HEK293T (cell line): ENCODE results near the gene PIEZO1.

Experiments
- BHLHE40 ChIP-seq: fragments of 450-650 bp; IDR thresholded peaks from 2 replicates; pipeline ENCODE4 v1.6.1; 2016; ENCODE audit warnings: mild to moderate bottlenecking, moderate library complexity, borderline replicate concordance
- CTBP1 ChIP-seq: fragments of 450-650 bp; IDR thresholded peaks from 2 replicates; pipeline ENCODE4 v1.6.1; 2016; ENCODE audit warnings: borderline replicate concordance
- ELF4 ChIP-seq: fragments of 450-650 bp; IDR thresholded peaks from 2 replicates; pipeline ENCODE4 v1.6.1; 2017; ENCODE audit warnings: antibody characterized with exemption
- FOXA1 ChIP-seq: fragments of 450-650 bp; IDR thresholded peaks from 2 replicates; pipeline ENCODE4 v1.6.1; 2016; ENCODE audit warnings: mild to moderate bottlenecking
- FOXM1 ChIP-seq: fragments of 450-650 bp; IDR thresholded peaks from 2 replicates; pipeline ENCODE4 v1.6.1; 2017; ENCODE audit warnings: mild to moderate bottlenecking, borderline replicate concordance
- SP1 ChIP-seq: fragments of 450-650 bp; IDR thresholded peaks from 2 replicates; pipeline ENCODE4 v1.6.1; 2017
- SUZ12 ChIP-seq: fragments of 450-650 bp; IDR thresholded peaks from 2 replicates; pipeline ENCODE4 v1.6.1; 2016; ENCODE audit warnings: mild to moderate bottlenecking
- ZNF384 ChIP-seq: fragments of 450-650 bp; IDR thresholded peaks from 2 replicates; pipeline ENCODE4 v1.6.1; 2016

DNA sequence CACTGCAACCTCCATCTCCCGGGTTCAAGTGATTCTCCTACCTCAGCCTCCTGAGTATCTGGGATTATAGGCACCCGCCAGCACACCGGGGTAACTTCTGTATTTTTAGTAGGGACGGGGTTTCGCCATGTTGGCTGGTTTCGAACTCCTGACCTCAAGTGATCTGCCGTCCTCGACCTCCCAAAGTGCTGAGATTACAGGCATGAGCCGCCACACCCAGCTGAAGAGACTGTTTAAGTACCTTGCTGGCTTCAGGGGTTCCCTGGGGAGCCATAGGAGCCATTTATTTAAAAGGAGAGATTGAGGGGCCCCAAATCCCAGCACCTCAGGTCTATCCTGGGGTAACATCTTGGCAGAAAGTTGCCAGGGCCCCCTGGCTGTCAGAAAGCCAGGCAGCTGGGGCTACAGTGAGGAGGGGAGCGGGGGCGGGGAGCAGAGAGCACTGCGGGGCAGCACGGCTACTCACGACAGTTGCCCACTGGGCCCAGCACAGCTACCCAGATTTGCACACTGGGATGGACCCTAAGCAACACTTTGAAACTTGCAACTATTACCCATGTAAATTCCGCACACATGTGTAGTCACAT is 100.4 kb downstream of the PIEZO1 start:
- TF ChIP-seq FOXM1 (no peak), ELF4 (no peak), SP1 (no peak), BHLHE40 (no peak), ZNF384 (no peak), SUZ12 (no peak), FOXA1 (no peak), CTBP1 (no peak)
